Esophagus muscularis mucosa (tissue), 4 donors: ENCODE measurements around the gene CAPZB. TPM values are rescaled to one million over a fixed set of nuclear protein-coding genes. Genes with fewer than 3 reads are reported as not detected.

Source experiments
- DNase-seq: peaks from one replicate; pipeline ENCODE4 v3.0.0-alpha.2; 2017; ENCODE audit errors: extremely low spot score
- H3K27ac ChIP-seq, 4 donors: fragments of 200-600 bp; sonication (generic); replicated peaks in 1 of 4; 1 replicate in 3 of 4; 2 replicates in 1 of 4; pipeline ENCODE4 v1.5.1; 2016 to 2019; ENCODE audit warnings: mild to moderate bottlenecking in 1 of 4
- H3K27me3 ChIP-seq, 4 donors: fragments of 200-600 bp; sonication (generic); one replicate each; pipeline versions ENCODE4 v1.5.1 to v1.6.0; 2016 to 2019
- H3K36me3 ChIP-seq, 4 donors: fragments of 200-600 bp; sonication (generic); one replicate each; pipeline ENCODE4 v1.5.1; 2016 to 2019
- H3K4me1 ChIP-seq, 4 donors: fragments of 200-600 bp; sonication (generic); one replicate each; pipeline ENCODE4 v1.5.1; 2016 to 2019
- H3K4me3 ChIP-seq, 4 donors: fragments of 200-600 bp; sonication (generic); 1 replicate in 2 of 4; 2 replicates in 2 of 4; pipeline ENCODE4 v1.5.1; 2016 to 2019; ENCODE audit warnings: mild to moderate bottlenecking in 4 of 4, moderate library complexity in 1 of 4
- H3K9me3 ChIP-seq, 4 donors: fragments of 200-600 bp; sonication (generic); 1 replicate in 3 of 4; 2 replicates in 1 of 4; pipeline ENCODE4 v1.5.1; 2016 to 2019
- EP300 ChIP-seq: sonication (generic); formaldehyde crosslinking; IDR thresholded peaks from one replicate; pipeline ENCODE4 v1.6.1; 2017; ENCODE audit warnings: antibody characterized with exemption
- POLR2A ChIP-seq: fragments of 450-650 bp; IDR thresholded peaks from one replicate; pipeline ENCODE4 v1.6.1; 2017; ENCODE audit warnings: antibody characterized with exemption, moderate library complexity, mild to moderate bottlenecking, low read depth
- POLR2AphosphoS5 ChIP-seq, 2 donors: sonication (generic); formaldehyde crosslinking; IDR thresholded peaks; one replicate each; pipeline ENCODE4 v1.6.1; 2017; ENCODE audit warnings: antibody characterized with exemption in 2 of 2
- WGBS: methylation state at CpG from one replicate; pipeline ENCODE4 v1.1.5; 2018; 5-methylcytosine and 5-hydroxymethylcytosine counted together
- intact Hi-C: fragments of 100-400 bp; cut with DNase I; formaldehyde crosslinking; loops from one replicate; pipeline ENCODE4 v1.15.1; 2023
- total RNA-seq, 4 donors: library from RNA; depleted of rRNA; stranded (reverse); fragments of >200 nt; gene quantifications; one replicate each; pipeline versions ENCODE4 v1.1.0 to v1.2.1, GENCODE V29; 2016
- TF ChIP-seq, protein P1 (sequence below), 3 experiments: fragments of 200-600 bp in 2 of 3; fragments of 450-650 bp in 1 of 3; sonication (generic) in 2 of 3; IDR thresholded peaks; one replicate each; pipeline ENCODE4 v1.5.1; 2017 to 2019; ENCODE audit warnings: antibody characterized with exemption in 3 of 3, mild to moderate bottlenecking in 2 of 3, moderate library complexity in 1 of 3

The CAPZB gene
- total RNA-seq, 4 donors from 2014 or later, result 186 to 261 (median 203) TPM

DNA sequence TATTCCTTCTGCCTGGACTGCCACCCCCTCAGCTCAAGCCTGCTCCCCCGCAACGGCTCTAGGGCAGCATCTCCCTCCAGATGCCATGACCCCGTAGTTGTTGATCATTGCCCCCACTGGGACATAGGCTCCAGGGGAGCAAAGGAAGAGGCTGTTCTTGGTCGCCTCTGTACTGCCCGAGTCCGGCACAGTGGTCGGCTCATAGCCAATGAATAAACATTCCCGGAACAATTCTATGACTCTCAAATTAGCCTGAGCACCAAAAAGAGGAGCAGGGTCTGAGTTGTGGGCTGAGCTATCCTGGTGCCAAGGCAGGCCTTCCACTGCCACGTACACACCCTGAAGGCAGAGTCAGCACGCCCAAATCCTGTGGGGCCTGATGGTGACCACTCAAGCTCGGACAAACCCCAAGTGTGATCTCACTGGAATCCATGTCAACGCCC, 33.1 kb downstream of the CAPZB start:
- intact Hi-C loops, result no loop called here
- peak overlapping the region in 1 of 4 donors; percentile 15 for H3K4me3 ChIP-seq
- WGBS, result 62% methylated on average over 12 of the region's 12 CpGs
- TF ChIP-seq EP300 (no peak), POLR2AphosphoS5 (IDR thresholded peaks at IDR 0.05) (peak; percentile 59 to 66)
- TF ChIP-seq, protein P1, sequence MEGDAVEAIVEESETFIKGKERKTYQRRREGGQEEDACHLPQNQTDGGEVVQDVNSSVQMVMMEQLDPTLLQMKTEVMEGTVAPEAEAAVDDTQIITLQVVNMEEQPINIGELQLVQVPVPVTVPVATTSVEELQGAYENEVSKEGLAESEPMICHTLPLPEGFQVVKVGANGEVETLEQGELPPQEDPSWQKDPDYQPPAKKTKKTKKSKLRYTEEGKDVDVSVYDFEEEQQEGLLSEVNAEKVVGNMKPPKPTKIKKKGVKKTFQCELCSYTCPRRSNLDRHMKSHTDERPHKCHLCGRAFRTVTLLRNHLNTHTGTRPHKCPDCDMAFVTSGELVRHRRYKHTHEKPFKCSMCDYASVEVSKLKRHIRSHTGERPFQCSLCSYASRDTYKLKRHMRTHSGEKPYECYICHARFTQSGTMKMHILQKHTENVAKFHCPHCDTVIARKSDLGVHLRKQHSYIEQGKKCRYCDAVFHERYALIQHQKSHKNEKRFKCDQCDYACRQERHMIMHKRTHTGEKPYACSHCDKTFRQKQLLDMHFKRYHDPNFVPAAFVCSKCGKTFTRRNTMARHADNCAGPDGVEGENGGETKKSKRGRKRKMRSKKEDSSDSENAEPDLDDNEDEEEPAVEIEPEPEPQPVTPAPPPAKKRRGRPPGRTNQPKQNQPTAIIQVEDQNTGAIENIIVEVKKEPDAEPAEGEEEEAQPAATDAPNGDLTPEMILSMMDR (IDR thresholded peaks at IDR 0.05), result no peak
- peaks cover 95 to 100% (median 100%) of the 10 kb centered on the region in 4 donors for H3K4me1 ChIP-seq
- DNase-seq, result no peak
- H3K9me3 ChIP-seq, result no peaks in the 10 kb centered on the region
- no peaks in the 10 kb centered on the region for H3K36me3 ChIP-seq
- peak overlapping the region; percentile 88 to 97 (median 92) for H3K27ac ChIP-seq
- H3K27me3 ChIP-seq, result no peaks in the 10 kb centered on the region

- Histone ChIP-seq H3K27me3 (no peaks in the 10 kb centered on the region), H3K36me3 (no peaks in the 10 kb centered on the region), H3K4me3 (no peak overlapping the region), H3K27ac (peak overlapping the region; percentile 88 to 97 (median 92)), H3K4me1 (peaks cover 89 to 100% (median 100%) of the 10 kb centered on the region in 4 donors), H3K9me3 (no peaks in the 10 kb centered on the region)
- WGBS, result 47% methylated on average over 6 of the region's 6 CpGs
- DNase-seq, result no peak
- intact Hi-C loops, result no loop called here
- TF ChIP-seq POLR2AphosphoS5 (IDR thresholded peaks at IDR 0.05), result peak; percentile 33 to 78
- no peak for TF ChIP-seq POLR2A
- TF ChIP-seq EP300, result no peak
- TF ChIP-seq, protein P1 (IDR thresholded peaks at IDR 0.05), result no peak
Observed at GRCh38 chr1:19450811-19451515, 34.4 kb downstream of the CAPZB start.

DNA sequence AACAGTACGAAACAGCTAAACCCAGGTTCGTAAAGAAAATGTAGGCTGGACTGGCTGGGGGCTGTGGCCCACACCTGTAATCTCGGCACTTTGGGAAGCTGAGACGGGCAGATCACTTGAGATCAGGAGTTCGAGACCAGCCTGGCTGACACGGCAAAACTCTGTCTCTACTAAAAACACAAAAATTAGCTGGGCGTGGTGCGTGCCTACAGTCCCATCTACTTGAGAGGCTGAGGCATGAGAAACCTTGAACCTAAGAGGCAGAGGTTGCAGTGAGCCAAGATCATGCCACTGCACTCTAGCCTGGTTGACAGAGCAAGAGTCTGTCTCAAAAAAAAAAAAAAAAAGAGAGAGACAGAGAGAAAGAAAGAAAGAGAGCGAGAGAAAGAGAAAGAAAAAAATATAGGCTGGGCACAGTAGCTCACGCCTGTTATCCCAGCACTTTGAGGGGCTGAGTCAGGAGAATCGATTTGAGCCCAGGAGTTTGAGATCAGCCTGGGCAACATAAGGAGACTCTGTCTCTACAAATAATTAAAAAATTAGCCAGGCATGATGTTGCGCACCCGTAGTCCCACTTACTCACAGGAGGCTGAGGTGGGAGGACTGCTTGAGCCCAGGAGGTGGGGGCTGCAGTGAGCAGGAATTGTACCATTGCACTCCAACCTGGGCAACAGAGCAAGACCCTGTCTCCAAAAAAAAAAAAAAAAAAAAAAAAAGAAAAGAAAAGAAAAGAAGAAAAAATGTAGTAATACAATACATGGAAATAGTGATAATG, 35.7 kb downstream of the CAPZB start:
- peaks cover 84 to 100% (median 100%) of the 10 kb centered on the region in 4 donors for H3K4me1 ChIP-seq

DNA sequence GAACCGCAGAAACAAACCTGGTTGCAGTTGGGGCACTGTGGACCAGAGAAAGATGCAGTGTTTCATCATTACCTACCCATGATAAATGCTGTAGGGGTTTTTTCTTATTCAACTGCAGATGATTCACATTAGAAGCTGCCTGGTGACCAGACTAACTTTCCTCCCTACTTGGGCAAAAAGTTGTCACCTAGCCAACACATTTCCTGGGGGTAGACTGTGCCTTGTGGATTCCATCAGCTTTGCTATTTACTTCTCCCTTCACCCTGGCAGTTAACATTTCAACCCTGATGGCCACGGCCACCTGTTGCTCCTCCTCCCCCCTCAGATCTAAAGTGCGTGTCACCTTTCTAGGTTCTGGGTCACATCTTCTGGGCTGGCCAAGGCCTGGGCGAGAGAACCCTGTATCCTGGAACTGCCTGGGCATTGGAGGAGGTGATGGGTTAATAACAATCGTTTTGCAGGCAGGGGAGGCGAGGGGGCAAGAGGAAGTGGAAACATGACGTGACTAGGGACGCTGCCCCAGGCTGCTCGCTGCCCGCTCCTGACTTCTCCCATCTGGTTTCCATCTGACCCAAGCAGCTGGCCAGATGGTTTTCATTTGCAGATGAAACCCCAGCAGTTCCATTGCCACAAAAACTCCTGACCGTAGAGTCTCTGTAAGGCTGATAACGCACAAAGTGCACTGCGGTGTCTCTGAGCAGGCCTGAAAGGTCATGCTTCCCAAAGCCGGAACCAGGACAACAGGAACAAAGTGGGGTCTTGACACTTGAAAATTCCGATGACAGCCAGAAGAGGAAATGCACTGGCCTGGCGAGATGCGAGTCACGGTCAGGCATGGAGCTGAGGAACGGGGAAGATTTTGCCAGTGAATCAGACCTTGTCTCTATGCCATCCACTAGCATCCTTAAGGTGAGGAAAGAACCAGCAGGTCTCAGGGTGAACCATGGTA, 36.6 kb downstream of the CAPZB start:
- Histone ChIP-seq H3K4me1 (peaks cover 82 to 100% (median 100%) of the 10 kb centered on the region in 4 donors), H3K27ac (peak overlapping the region; percentile 88 to 97 (median 92)), H3K9me3 (no peaks in the 10 kb centered on the region), H3K36me3 (no peaks in the 10 kb centered on the region), H3K4me3 (no peak overlapping the region), H3K27me3 (no peaks in the 10 kb centered on the region)
- DNase-seq, result no peak
- WGBS, result 22% methylated on average over 15 of the region's 19 CpGs
- TF ChIP-seq POLR2A, result no peak
- peak; percentile 62 to 74 for TF ChIP-seq POLR2AphosphoS5 (IDR thresholded peaks at IDR 0.05)
- intact Hi-C loops, result no loop called here

More for the DNA sequence above, 35.7 kb downstream of the CAPZB start:
- Histone ChIP-seq H3K27ac (peak overlapping the region; percentile 88 to 97 (median 92)), H3K36me3 (no peaks in the 10 kb centered on the region), H3K27me3 (no peaks in the 10 kb centered on the region), H3K9me3 (no peaks in the 10 kb centered on the region), H3K4me3 (no peak overlapping the region)
- no peak for DNase-seq
- 75% methylated on average over 13 of the region's 13 CpGs for WGBS
- TF ChIP-seq, protein P1 (IDR thresholded peaks at IDR 0.05), result no peak
- no peak for TF ChIP-seq EP300
- TF ChIP-seq POLR2A, result no peak
- TF ChIP-seq POLR2AphosphoS5 (IDR thresholded peaks at IDR 0.05), result no peak
- intact Hi-C loops, result no loop called here
